Endothelial cell of umbilical vein (primary cell): ENCODE results near the gene TRABD. TPM values are rescaled to one million over a fixed set of nuclear protein-coding genes. Genes with fewer than 3 reads are reported as not detected.

Experiments used
- BruUV-seq: library from RNA; stranded (reverse); fragments of 400-500 nt; replicated peaks from 2 replicates; lab custom pipeline; 2021; lab: Mats Ljungman, UMichigan
- CTCF ChIA-PET: fragments of 300-600, 350-600 bp; sonication (Branson Sonifier 250); formaldehyde crosslinking; loops from one replicate; lab custom pipeline; 2021; ENCODE audit warnings: antibody characterized with exemption, inconsistent platforms; lab: Charles Lee
- POLR2A ChIA-PET: fragments of 300-600, 350-600 bp; sonication (Branson Sonifier 250); formaldehyde crosslinking; loops from one replicate; lab custom pipeline; 2021; ENCODE audit warnings: antibody characterized with exemption, inconsistent platforms; lab: Charles Lee
- DNase-seq: peaks from one replicate; pipeline ENCODE4 v3.0.0-alpha.2; 2011; ENCODE audit warnings: low read depth, low spot score
- FAIRE-seq: peaks from 2 replicates; lab custom pipeline; 2011; peaks lifted over from hg19 to GRCh38; lab: Jason Lieb, UNC
- H2AFZ ChIP-seq: 2 replicates; pipeline ENCODE4 v1.6.0; 2012; ENCODE audit warnings: low read depth, low read length, control low read depth, inconsistent platforms
- H3K27ac ChIP-seq: 2 replicates; pipeline ENCODE4 v1.5.1; 2011; ENCODE audit warnings: low read depth, mild to moderate bottlenecking, control low read depth, low read length, moderate library complexity; ENCODE audit not compliant: insufficient read depth
- H3K27me3 ChIP-seq, 2 experiments: 2 replicates each; pipeline versions ENCODE4 v1.6.0 to v1.6.1; 2011; ENCODE audit warnings: low read length in 2 of 2, mixed read lengths in 1 of 2; ENCODE audit not compliant: control insufficient read depth in 2 of 2, insufficient read depth in 2 of 2
- H3K36me3 ChIP-seq, 2 experiments: 2 replicates in 1 of 2; 3 replicates in 1 of 2; pipeline ENCODE4 v1.5.1; 2011; ENCODE audit warnings: low read length in 2 of 2, mild to moderate bottlenecking in 1 of 2, moderate library complexity in 1 of 2; ENCODE audit not compliant: control insufficient read depth in 2 of 2, insufficient read depth in 2 of 2; ENCODE audit errors: extremely low read depth in 1 of 2
- H3K4me1 ChIP-seq: 3 replicates; pipeline ENCODE4 v1.5.1; 2011; ENCODE audit warnings: mild to moderate bottlenecking, low read length; ENCODE audit not compliant: control insufficient read depth, insufficient read depth; ENCODE audit errors: extremely low read depth
- H3K4me2 ChIP-seq: 2 replicates; pipeline ENCODE4 v1.6.1; 2011; ENCODE audit warnings: low read length, control low read depth, mixed read lengths; ENCODE audit not compliant: insufficient read depth
- H3K4me3 ChIP-seq, 3 experiments: fragments of 200-600 bp in 1 of 3; sonication (generic), shearing (Covaris generic) in 1 of 3; replicated peaks in 1 of 3; 2 replicates each; pipeline ENCODE4 v1.5.1; 2011 to 2016; ENCODE audit warnings: control low read depth in 3 of 3, low read length in 3 of 3, mild to moderate bottlenecking in 2 of 3, inconsistent platforms in 1 of 3, low read depth in 1 of 3, moderate library complexity in 1 of 3; ENCODE audit not compliant: insufficient read depth in 1 of 3
- H3K79me2 ChIP-seq: 2 replicates; pipeline ENCODE4 v1.6.0; 2012; ENCODE audit warnings: low read length, inconsistent platforms; ENCODE audit not compliant: control insufficient read depth, insufficient read depth
- H3K9ac ChIP-seq: replicated peaks from 2 replicates; pipeline ENCODE3; 2011; ENCODE audit warnings: low read length, control low read depth; ENCODE audit not compliant: insufficient read depth; ENCODE audit errors: extremely low read depth
- H3K9me1 ChIP-seq: replicated peaks from 3 replicates; pipeline ENCODE4 v1.6.0; 2011; ENCODE audit warnings: mild to moderate bottlenecking, low read length; ENCODE audit not compliant: control insufficient read depth, insufficient read depth; ENCODE audit errors: extremely low read depth
- H3K9me3 ChIP-seq: replicated peaks from 2 replicates; pipeline ENCODE4 v1.5.1; 2012; ENCODE audit warnings: low read length, inconsistent platforms; ENCODE audit not compliant: control insufficient read depth, insufficient read depth
- H4K20me1 ChIP-seq: replicated peaks from 2 replicates; pipeline ENCODE3; 2011; ENCODE audit warnings: mild to moderate bottlenecking, low read length; ENCODE audit not compliant: control insufficient read depth, insufficient read depth; ENCODE audit errors: extremely low read depth
- EZH2 ChIP-seq: IDR thresholded peaks from 2 replicates; pipeline ENCODE4 v1.6.1; 2012; ENCODE audit warnings: borderline replicate concordance, low read depth, mild to moderate bottlenecking, moderate library complexity, low read length, inconsistent platforms; ENCODE audit not compliant: severe bottlenecking
- FOS ChIP-seq: IDR thresholded peaks from 2 replicates; pipeline ENCODE4 v1.6.1; 2011; ENCODE audit warnings: mild to moderate bottlenecking, low read length, moderate library complexity, borderline replicate concordance; ENCODE audit not compliant: insufficient read depth
- GATA2 ChIP-seq: IDR thresholded peaks from 2 replicates; pipeline ENCODE4 v1.7.0; 2011; ENCODE audit warnings: low read depth, mild to moderate bottlenecking, moderate library complexity, mixed read lengths, low read length; ENCODE audit not compliant: insufficient read length, insufficient read depth
- JUN ChIP-seq: IDR thresholded peaks from 2 replicates; pipeline ENCODE4 v1.6.1; 2011; ENCODE audit warnings: borderline replicate concordance, low read depth; ENCODE audit not compliant: insufficient read length, insufficient read depth
- MYC ChIP-seq: IDR thresholded peaks from one replicate; pipeline ENCODE4 v1.6.1; 2011; ENCODE audit warnings: mild to moderate bottlenecking, low read depth, low read length
- POLR2A ChIP-seq: IDR thresholded peaks from 2 replicates; pipeline ENCODE4 v1.6.1; 2012; ENCODE audit warnings: low read depth, mild to moderate bottlenecking, control low read depth, low read length
- POLR2AphosphoS5 ChIP-seq: IDR thresholded peaks from 2 replicates; pipeline ENCODE4 v1.6.1; 2012; ENCODE audit warnings: low read depth, mild to moderate bottlenecking, control low read depth, low read length, moderate library complexity; ENCODE audit not compliant: insufficient read depth
- dilution Hi-C: fragments of 300-500 bp; cut with MboI; formaldehyde crosslinking; loops from one replicate; pipeline ENCODE4 v1.15.0; 2019; ENCODE audit warnings: low sequenced_read_pairs; ENCODE audit not compliant: extremely low pct_ligation_motif_present
- intact Hi-C: fragments of 100-400 bp; cut with micrococcal nuclease; formaldehyde crosslinking; loops from one replicate; pipeline ENCODE4 v1.10.0; 2022
- polyA plus RNA-seq, 4 experiments: library from polyadenylated mRNA; depleted of rRNA in 3 of 4; stranded (reverse) in 3 of 4; unstranded in 1 of 4; fragments of >200 nt; gene quantifications; 2 replicates each; pipeline versions ENCODE4 v1.2.1 to v1.2.3, GENCODE V29; 2011 to 2012; ENCODE audit warnings: missing spikeins in 1 of 4
- total RNA-seq: library from RNA; stranded (reverse); gene quantifications from 2 replicates; pipeline ENCODE4 v1.2.3, GENCODE V29; 2021
- TF ChIP-seq, protein P1 (sequence below): IDR thresholded peaks from 2 replicates; pipeline ENCODE4 v1.6.1; 2011; ENCODE audit not compliant: insufficient read depth, insufficient read length
- TF ChIP-seq, protein P2 (sequence below), 2 donors: IDR thresholded peaks; 1 replicate in 1 of 2; 2 replicates in 1 of 2; pipeline ENCODE4 v1.5.1; 2011; ENCODE audit warnings: low read length in 2 of 2, mild to moderate bottlenecking in 2 of 2, moderate library complexity in 2 of 2, control low read depth in 1 of 2, inconsistent platforms in 1 of 2, low read depth in 1 of 2; ENCODE audit not compliant: insufficient read depth in 1 of 2; ENCODE audit errors: extremely low read depth in 1 of 2

Gene TRABD
- total and polyA plus RNA-seq, 2 donors (not counting 3 experiments of a cell fraction or from before 2014, with no cell fraction given): 46.8 to 48.4 TPM

DNA sequence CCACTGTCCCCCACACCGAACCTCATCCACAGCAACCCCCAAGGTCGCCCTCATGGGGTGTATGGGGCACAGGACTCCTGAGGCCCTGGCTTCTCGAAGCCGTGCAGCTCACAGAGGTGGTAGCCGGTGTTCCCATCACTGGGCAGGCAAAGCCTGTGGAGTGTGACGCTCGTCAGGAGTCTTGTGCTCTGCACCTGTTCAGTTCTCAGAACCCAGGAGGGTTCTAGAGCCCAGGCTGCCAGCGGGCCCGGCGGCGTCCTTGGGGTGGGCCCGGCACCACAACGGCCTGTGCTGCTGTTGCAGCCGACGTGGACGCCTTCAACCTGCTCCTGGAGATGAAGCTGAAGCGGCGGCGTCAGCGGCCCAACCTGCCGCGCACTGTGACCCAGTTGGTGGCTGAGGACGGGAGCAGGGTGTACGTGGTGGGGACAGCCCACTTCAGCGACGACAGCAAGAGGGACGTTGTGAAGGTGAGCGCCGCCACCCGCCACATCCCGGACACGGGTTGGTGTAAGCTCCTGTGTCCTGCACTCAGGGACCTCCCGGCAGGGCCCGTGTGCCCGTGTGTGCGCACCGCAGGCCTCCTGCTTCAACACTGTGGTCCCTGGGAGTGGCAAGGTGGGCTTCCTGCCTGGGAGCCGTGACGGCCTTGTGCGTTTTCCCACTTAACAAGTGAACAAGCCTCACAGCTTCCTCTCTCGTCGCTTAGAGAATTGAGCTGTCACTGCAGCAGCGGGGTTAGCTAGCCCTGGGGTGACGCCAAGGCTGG is 8.5 kb downstream of the TRABD start:
- FAIRE-seq (no peak), DNase-seq (no peak)
- intact Hi-C loops: loop anchor here (5.0 kb wide), 1 partner anchor 82 kb away; no protein-coding TSS in a partner anchor
- dilution Hi-C loops: no loop called here
- Histone ChIP-seq H3K4me1 (peaks cover 22% of the 10 kb centered on the region), H3K9me3 (no peaks in the 10 kb centered on the region), H3K9ac (no peak overlapping the region), H3K27ac (no peak overlapping the region), H2AFZ (no peak overlapping the region), H3K79me2 (peaks cover 39% of the 10 kb centered on the region), H3K9me1 (no peaks in the 10 kb centered on the region), H4K20me1 (no peaks in the 10 kb centered on the region), H3K27me3 (no peaks in the 10 kb centered on the region), H3K4me2 (no peak overlapping the region), H3K4me3 (no peak overlapping the region), H3K36me3 (peaks cover 8 to 18% of the 10 kb centered on the region in 2 experiments)
- CTCF ChIA-PET: no interaction called here
- TF ChIP-seq, protein P1, sequence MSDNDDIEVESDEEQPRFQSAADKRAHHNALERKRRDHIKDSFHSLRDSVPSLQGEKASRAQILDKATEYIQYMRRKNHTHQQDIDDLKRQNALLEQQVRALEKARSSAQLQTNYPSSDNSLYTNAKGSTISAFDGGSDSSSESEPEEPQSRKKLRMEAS: no peak
- TF ChIP-seq POLR2AphosphoS5 (no peak), MYC (no peak), POLR2A (no peak), EZH2 (no peak), JUN (no peak), FOS (no peak), GATA2 (no peak)
- TF ChIP-seq, protein P2, sequence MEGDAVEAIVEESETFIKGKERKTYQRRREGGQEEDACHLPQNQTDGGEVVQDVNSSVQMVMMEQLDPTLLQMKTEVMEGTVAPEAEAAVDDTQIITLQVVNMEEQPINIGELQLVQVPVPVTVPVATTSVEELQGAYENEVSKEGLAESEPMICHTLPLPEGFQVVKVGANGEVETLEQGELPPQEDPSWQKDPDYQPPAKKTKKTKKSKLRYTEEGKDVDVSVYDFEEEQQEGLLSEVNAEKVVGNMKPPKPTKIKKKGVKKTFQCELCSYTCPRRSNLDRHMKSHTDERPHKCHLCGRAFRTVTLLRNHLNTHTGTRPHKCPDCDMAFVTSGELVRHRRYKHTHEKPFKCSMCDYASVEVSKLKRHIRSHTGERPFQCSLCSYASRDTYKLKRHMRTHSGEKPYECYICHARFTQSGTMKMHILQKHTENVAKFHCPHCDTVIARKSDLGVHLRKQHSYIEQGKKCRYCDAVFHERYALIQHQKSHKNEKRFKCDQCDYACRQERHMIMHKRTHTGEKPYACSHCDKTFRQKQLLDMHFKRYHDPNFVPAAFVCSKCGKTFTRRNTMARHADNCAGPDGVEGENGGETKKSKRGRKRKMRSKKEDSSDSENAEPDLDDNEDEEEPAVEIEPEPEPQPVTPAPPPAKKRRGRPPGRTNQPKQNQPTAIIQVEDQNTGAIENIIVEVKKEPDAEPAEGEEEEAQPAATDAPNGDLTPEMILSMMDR (IDR thresholded peaks at IDR 0.05; ENCODE audit: extremely low read depth in 1 of 2, insufficient read depth in 1 of 2, low read depth in 1 of 2, low read length in 2 of 2): no peak
- POLR2A ChIA-PET: no interaction called here
- BruUV-seq: no TSS peak
